GM12864 (cell line): ENCODE results near the gene CRK.

Source experiments
- DNase-seq: peaks from one replicate; pipeline ENCODE4 v3.0.0-alpha.2; 2011; ENCODE audit warnings: low read depth
- H3K4me3 ChIP-seq: 2 replicates; pipeline ENCODE4 v1.5.1; 2011; ENCODE audit warnings: mild to moderate bottlenecking, low read depth, low read length, control low read depth
- TF ChIP-seq, protein P1 (sequence below): IDR thresholded peaks from 2 replicates; pipeline ENCODE4 v1.5.1; 2011; ENCODE audit warnings: low read depth, mild to moderate bottlenecking, moderate library complexity, low read length, control low read depth, inconsistent platforms; ENCODE audit errors: missing control alignments

Gene CRK

DNA sequence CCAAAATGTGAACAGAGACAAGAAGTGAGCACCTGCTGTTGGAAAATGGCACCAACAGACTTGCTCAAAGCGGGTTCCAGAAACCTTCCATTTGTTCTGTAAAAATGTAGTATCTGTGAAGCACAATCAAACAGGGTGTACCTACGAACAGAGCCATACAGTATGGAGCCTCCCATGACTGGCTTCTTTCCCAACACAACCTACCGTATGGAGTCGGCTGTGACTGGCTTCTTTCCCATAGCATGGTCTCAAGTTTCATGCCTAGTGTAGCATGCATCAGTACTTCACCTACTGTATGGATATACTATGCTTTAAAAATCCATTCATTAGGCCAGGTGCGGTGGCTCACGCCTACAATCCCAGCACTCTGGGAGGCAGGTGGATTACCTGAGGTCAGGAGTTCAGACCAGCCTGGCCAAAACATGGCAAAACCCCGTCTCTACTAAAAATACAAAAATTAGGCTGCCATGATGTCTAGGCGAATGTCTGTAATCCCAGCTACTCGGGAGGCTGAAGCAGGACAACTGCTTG, 82.3 kb downstream of the CRK start:
- no peak for DNase-seq
- H3K4me3 ChIP-seq, result no peak overlapping the region
- TF ChIP-seq, protein P1, sequence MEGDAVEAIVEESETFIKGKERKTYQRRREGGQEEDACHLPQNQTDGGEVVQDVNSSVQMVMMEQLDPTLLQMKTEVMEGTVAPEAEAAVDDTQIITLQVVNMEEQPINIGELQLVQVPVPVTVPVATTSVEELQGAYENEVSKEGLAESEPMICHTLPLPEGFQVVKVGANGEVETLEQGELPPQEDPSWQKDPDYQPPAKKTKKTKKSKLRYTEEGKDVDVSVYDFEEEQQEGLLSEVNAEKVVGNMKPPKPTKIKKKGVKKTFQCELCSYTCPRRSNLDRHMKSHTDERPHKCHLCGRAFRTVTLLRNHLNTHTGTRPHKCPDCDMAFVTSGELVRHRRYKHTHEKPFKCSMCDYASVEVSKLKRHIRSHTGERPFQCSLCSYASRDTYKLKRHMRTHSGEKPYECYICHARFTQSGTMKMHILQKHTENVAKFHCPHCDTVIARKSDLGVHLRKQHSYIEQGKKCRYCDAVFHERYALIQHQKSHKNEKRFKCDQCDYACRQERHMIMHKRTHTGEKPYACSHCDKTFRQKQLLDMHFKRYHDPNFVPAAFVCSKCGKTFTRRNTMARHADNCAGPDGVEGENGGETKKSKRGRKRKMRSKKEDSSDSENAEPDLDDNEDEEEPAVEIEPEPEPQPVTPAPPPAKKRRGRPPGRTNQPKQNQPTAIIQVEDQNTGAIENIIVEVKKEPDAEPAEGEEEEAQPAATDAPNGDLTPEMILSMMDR, result no peak

GRCh38 chr17:1372618-1373017, 83.4 kb downstream of the CRK start:
- no peak for DNase-seq
- H3K4me3 ChIP-seq, result no peak overlapping the region
- TF ChIP-seq, protein P1, result no peak

- H3K4me3 ChIP-seq, result no peak overlapping the region
- TF ChIP-seq, protein P1, result no peak
- no peak for DNase-seq
Measured at GRCh38 chr17:1371893-1372590, 84.0 kb downstream of the CRK start.
